Activated CD8-positive, alpha-beta memory T cell treated with anti-CD3 and anti-CD28 coated beads, Interleukin-2, amount 10 ng/mL, durations not matched to agents 7 days and 5 days (primary cell): ENCODE results near the gene EIPR1. TPM values are rescaled to one million over a fixed set of nuclear protein-coding genes. Genes with fewer than 3 reads are reported as not detected.

ENCODE experiments used
- ATAC-seq: fragments of 150-1000 bp; cut with Tn5 transposase; one replicate; pipeline ENCODE4 v1.10.0; 2021; ENCODE audit warnings: moderate library complexity
- CTCF ChIA-PET: fragments of 350-600 bp; sonication (Branson Sonifier 250); formaldehyde crosslinking; loops from one replicate; lab custom pipeline; 2021; ENCODE audit warnings: antibody characterized with exemption; lab: Charles Lee
- DNase-seq: peaks from one replicate; pipeline ENCODE4 v3.0.0-alpha.2; 2020
- H3K27ac Mint-ChIP-seq: one replicate; pipeline ENCODE4 v1.8.0; 2021; ENCODE audit warnings: mild to moderate bottlenecking, mixed read lengths
- H3K27me3 Mint-ChIP-seq: one replicate; pipeline ENCODE4 v1.8.0; 2021; ENCODE audit warnings: mixed read lengths
- H3K36me3 Mint-ChIP-seq: one replicate; pipeline ENCODE4 v1.8.0; 2021; ENCODE audit warnings: mild to moderate bottlenecking, mixed read lengths
- H3K4me1 Mint-ChIP-seq: one replicate; pipeline ENCODE4 v1.8.0; 2021; ENCODE audit warnings: mixed read lengths
- H3K4me3 Mint-ChIP-seq: one replicate; pipeline ENCODE4 v1.8.0; 2021; ENCODE audit warnings: mild to moderate bottlenecking, moderate library complexity, mixed read lengths
- H3K9me3 Mint-ChIP-seq: one replicate; pipeline ENCODE4 v1.8.0; 2022; ENCODE audit warnings: low read depth, mixed read lengths
- total RNA-seq, 2 experiments: library from RNA; stranded (reverse); gene quantifications; one replicate each; pipeline ENCODE4 v1.2.3, GENCODE V29; 2021

Gene EIPR1
- total RNA-seq, 2 experiments from 2014 or later: 40.7 to 44.7 TPM

GRCh38 chr2:3298191-3298590, 79.4 kb downstream of the EIPR1 start:
- no peak for ATAC-seq
- H3K27ac Mint-ChIP-seq: no peak overlapping the region

GRCh38 chr2:3297523-3297922, 80.1 kb downstream of the EIPR1 start:
- Mint-ChIP-seq H3K27me3 (no peaks in the 10 kb centered on the region), H3K9me3 (no peaks in the 10 kb centered on the region), H3K27ac (no peak overlapping the region), H3K4me1 (peaks cover 2% of the 10 kb centered on the region), H3K4me3 (no peak overlapping the region), H3K36me3 (no peaks in the 10 kb centered on the region)
- CTCF ChIA-PET: no interaction called here
- no peak for ATAC-seq
- DNase-seq: no peak

More at GRCh38 chr2:3298191-3298590, 79.4 kb downstream of the EIPR1 start:
- no peak overlapping the region for H3K4me3 Mint-ChIP-seq
- H3K9me3 Mint-ChIP-seq: no peaks in the 10 kb centered on the region
- no peaks in the 10 kb centered on the region for H3K36me3 Mint-ChIP-seq
- no peak for DNase-seq
- H3K4me1 Mint-ChIP-seq: peaks cover 2% of the 10 kb centered on the region
- no peaks in the 10 kb centered on the region for H3K27me3 Mint-ChIP-seq
- CTCF ChIA-PET: no interaction called here

- CTCF ChIA-PET: no interaction called here
- H3K9me3 Mint-ChIP-seq: no peaks in the 10 kb centered on the region
- no peaks in the 10 kb centered on the region for H3K36me3 Mint-ChIP-seq
- H3K27me3 Mint-ChIP-seq: no peaks in the 10 kb centered on the region
- DNase-seq (no peak), ATAC-seq (no peak)
- H3K4me3 Mint-ChIP-seq: no peak overlapping the region
- H3K4me1 Mint-ChIP-seq: peaks cover 2% of the 10 kb centered on the region
- H3K27ac Mint-ChIP-seq: no peak overlapping the region
These were observed 81.2 kb downstream of the EIPR1 start for GRCh38 chr2:3296182-3296972.

GRCh38 chr2:3294493-3294892, 83.1 kb downstream of the EIPR1 start:
- CTCF ChIA-PET: no interaction called here
- Mint-ChIP-seq H3K27ac (no peak overlapping the region), H3K4me3 (no peak overlapping the region), H3K27me3 (no peaks in the 10 kb centered on the region), H3K36me3 (peaks cover 4% of the 10 kb centered on the region), H3K9me3 (no peaks in the 10 kb centered on the region), H3K4me1 (peaks cover 2% of the 10 kb centered on the region)
- ATAC-seq: no peak
- DNase-seq: no peak

- Mint-ChIP-seq H3K27ac (no peak overlapping the region), H3K36me3 (peaks cover 8% of the 10 kb centered on the region), H3K9me3 (peaks cover under 1% of the 10 kb centered on the region), H3K4me3 (no peak overlapping the region), H3K4me1 (peaks cover 2% of the 10 kb centered on the region), H3K27me3 (no peaks in the 10 kb centered on the region)
- DNase-seq (no peak), ATAC-seq (no peak)
- CTCF ChIA-PET: no interaction called here
These were observed 83.5 kb downstream of the EIPR1 start for GRCh38 chr2:3294069-3294468.

GRCh38 chr2:3293221-3293620, 84.4 kb downstream of the EIPR1 start:
- CTCF ChIA-PET: no interaction called here
- Mint-ChIP-seq H3K4me3 (no peak overlapping the region), H3K9me3 (peaks cover 3% of the 10 kb centered on the region), H3K36me3 (peaks cover 14% of the 10 kb centered on the region), H3K27me3 (no peaks in the 10 kb centered on the region), H3K4me1 (peaks cover 2% of the 10 kb centered on the region), H3K27ac (no peak overlapping the region)
- ATAC-seq (no peak), DNase-seq (no peak)

- no peaks in the 10 kb centered on the region for H3K4me1 Mint-ChIP-seq
- no peak overlapping the region for H3K4me3 Mint-ChIP-seq
- H3K36me3 Mint-ChIP-seq: peaks cover 17% of the 10 kb centered on the region
- DNase-seq (no peak), ATAC-seq (no peak)
- H3K27me3 Mint-ChIP-seq: no peaks in the 10 kb centered on the region
- H3K27ac Mint-ChIP-seq: no peak overlapping the region
- CTCF ChIA-PET: no interaction called here
- H3K9me3 Mint-ChIP-seq: peaks cover 6% of the 10 kb centered on the region
These were observed 85.2 kb downstream of the EIPR1 start for GRCh38 chr2:3292416-3292815.

GRCh38 chr2:3291750-3292149, 85.9 kb downstream of the EIPR1 start:
- DNase-seq (no peak), ATAC-seq (no peak)
- CTCF ChIA-PET: no interaction called here
- no peaks in the 10 kb centered on the region for H3K4me1 Mint-ChIP-seq
- no peak overlapping the region for H3K27ac Mint-ChIP-seq
- peaks cover 22% of the 10 kb centered on the region for H3K36me3 Mint-ChIP-seq
- H3K27me3 Mint-ChIP-seq: no peaks in the 10 kb centered on the region
- peaks cover 12% of the 10 kb centered on the region for H3K9me3 Mint-ChIP-seq
- no peak overlapping the region for H3K4me3 Mint-ChIP-seq

GRCh38 chr2:3291113-3291512, 86.5 kb downstream of the EIPR1 start:
- Mint-ChIP-seq H3K4me1 (no peaks in the 10 kb centered on the region), H3K36me3 (peaks cover 22% of the 10 kb centered on the region), H3K4me3 (no peak overlapping the region), H3K9me3 (peaks cover 12% of the 10 kb centered on the region), H3K27me3 (no peaks in the 10 kb centered on the region), H3K27ac (no peak overlapping the region)
- DNase-seq (no peak), ATAC-seq (no peak)
- CTCF ChIA-PET: no interaction called here

- no peak overlapping the region for H3K27ac Mint-ChIP-seq
- H3K4me3 Mint-ChIP-seq: no peak overlapping the region
- no peak for ATAC-seq
- peaks cover 22% of the 10 kb centered on the region for H3K36me3 Mint-ChIP-seq
- H3K4me1 Mint-ChIP-seq: no peaks in the 10 kb centered on the region
- H3K9me3 Mint-ChIP-seq: peaks cover 12% of the 10 kb centered on the region
- CTCF ChIA-PET: no interaction called here
- DNase-seq: no peak
- no peaks in the 10 kb centered on the region for H3K27me3 Mint-ChIP-seq
These were observed 87.0 kb downstream of the EIPR1 start for GRCh38 chr2:3290655-3291054.

GRCh38 chr2:3289971-3290370, 87.6 kb downstream of the EIPR1 start:
- Mint-ChIP-seq H3K36me3 (peaks cover 22% of the 10 kb centered on the region), H3K27ac (no peak overlapping the region), H3K4me3 (no peak overlapping the region), H3K27me3 (no peaks in the 10 kb centered on the region), H3K4me1 (no peaks in the 10 kb centered on the region), H3K9me3 (peaks cover 12% of the 10 kb centered on the region)
- DNase-seq (no peak), ATAC-seq (no peak)
- CTCF ChIA-PET: no interaction called here

GRCh38 chr2:3289526-3289925, 88.1 kb downstream of the EIPR1 start:
- Mint-ChIP-seq H3K27me3 (no peaks in the 10 kb centered on the region), H3K4me1 (peaks cover 4% of the 10 kb centered on the region)
- no peak for ATAC-seq

GRCh38 chr2:3289171-3289515, 88.5 kb downstream of the EIPR1 start:
- Mint-ChIP-seq H3K27me3 (no peaks in the 10 kb centered on the region), H3K36me3 (peaks cover 22% of the 10 kb centered on the region), H3K9me3 (peaks cover 12% of the 10 kb centered on the region), H3K27ac (no peak overlapping the region), H3K4me1 (peaks cover 4% of the 10 kb centered on the region), H3K4me3 (no peak overlapping the region)
- DNase-seq (no peak), ATAC-seq (no peak)
- CTCF ChIA-PET: no interaction called here

More at GRCh38 chr2:3289526-3289925, 88.1 kb downstream of the EIPR1 start:
- peaks cover 12% of the 10 kb centered on the region for H3K9me3 Mint-ChIP-seq
- no peak overlapping the region for H3K27ac Mint-ChIP-seq
- CTCF ChIA-PET: no interaction called here
- DNase-seq: no peak
- H3K4me3 Mint-ChIP-seq: no peak overlapping the region
- peaks cover 22% of the 10 kb centered on the region for H3K36me3 Mint-ChIP-seq

- DNase-seq: no peak
- Mint-ChIP-seq H3K4me3 (no peak overlapping the region), H3K36me3 (peaks cover 22% of the 10 kb centered on the region), H3K27me3 (no peaks in the 10 kb centered on the region), H3K9me3 (peaks cover 12% of the 10 kb centered on the region), H3K27ac (no peak overlapping the region), H3K4me1 (peaks cover 4% of the 10 kb centered on the region)
- ATAC-seq: no peak
- CTCF ChIA-PET: no interaction called here
These were observed 89.0 kb downstream of the EIPR1 start for GRCh38 chr2:3288470-3289170.
